Fibroblast of skin of back (primary cell): ENCODE data around the gene USP22.

ENCODE experiments used
- DNase-seq: peaks from one replicate; pipeline ENCODE4 v3.0.0-alpha.2; 2013

USP22 gene

GRCh38 chr17:21019976-21020586 lies 22.7 kb downstream of the USP22 start:
- DNase-seq = peak; percentile 48

- DNase-seq = no peak
These were observed 23.9 kb downstream of the USP22 start for GRCh38 chr17:21018894-21019293.

GRCh38 chr17:21017861-21018260 lies 24.9 kb downstream of the USP22 start:
- no peak for DNase-seq

DNA sequence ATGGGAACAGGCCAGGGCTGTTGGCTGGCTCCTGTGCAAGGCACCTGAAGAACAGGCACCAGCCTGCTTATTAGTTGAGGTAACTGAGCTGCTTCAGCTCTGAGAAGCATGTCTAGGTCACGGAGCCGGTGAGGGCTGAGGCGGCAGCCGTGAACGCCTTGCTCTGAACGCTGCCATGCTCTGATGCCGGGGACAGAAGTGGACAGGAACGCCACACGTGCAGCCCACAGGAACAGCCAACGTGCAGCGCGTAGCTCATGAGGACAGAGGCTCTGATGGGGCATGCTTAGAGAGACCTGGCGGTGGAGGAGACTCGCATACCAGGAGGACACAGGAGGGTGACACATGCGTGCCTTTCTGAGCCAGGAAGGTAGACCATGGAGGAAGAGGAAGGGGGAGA lies 25.6 kb downstream of the USP22 start:
- no peak for DNase-seq

DNA sequence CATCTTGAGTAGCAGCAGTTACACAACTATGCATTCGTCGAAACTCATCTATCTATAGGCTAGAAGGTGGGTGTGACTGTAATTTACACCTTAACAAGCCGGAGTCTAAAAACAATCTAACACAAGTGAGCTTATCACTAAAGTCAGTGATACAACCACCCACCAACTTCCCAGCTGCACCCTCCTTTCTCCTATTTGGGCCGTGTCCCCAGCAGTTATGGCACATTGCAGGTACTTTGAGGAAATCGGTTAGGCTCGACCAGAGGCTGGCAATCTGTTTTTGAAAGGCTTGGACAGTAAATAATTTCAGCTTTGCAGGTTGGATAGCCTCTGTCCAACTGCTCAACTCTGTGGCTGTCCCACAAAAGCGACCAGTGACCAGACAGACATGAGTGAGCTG lies 26.0 kb downstream of the USP22 start:
- no peak for DNase-seq

- no peak for DNase-seq
These were observed 27.2 kb downstream of the USP22 start for GRCh38 chr17:21015564-21015963.

- DNase-seq = no peak
These were observed 28.3 kb downstream of the USP22 start for GRCh38 chr17:21014498-21014897.

- DNase-seq = no peak
These were observed 28.8 kb downstream of the USP22 start for GRCh38 chr17:21013983-21014382.

GRCh38 chr17:21012736-21013135 lies 30.1 kb downstream of the USP22 start:
- no peak for DNase-seq

DNA sequence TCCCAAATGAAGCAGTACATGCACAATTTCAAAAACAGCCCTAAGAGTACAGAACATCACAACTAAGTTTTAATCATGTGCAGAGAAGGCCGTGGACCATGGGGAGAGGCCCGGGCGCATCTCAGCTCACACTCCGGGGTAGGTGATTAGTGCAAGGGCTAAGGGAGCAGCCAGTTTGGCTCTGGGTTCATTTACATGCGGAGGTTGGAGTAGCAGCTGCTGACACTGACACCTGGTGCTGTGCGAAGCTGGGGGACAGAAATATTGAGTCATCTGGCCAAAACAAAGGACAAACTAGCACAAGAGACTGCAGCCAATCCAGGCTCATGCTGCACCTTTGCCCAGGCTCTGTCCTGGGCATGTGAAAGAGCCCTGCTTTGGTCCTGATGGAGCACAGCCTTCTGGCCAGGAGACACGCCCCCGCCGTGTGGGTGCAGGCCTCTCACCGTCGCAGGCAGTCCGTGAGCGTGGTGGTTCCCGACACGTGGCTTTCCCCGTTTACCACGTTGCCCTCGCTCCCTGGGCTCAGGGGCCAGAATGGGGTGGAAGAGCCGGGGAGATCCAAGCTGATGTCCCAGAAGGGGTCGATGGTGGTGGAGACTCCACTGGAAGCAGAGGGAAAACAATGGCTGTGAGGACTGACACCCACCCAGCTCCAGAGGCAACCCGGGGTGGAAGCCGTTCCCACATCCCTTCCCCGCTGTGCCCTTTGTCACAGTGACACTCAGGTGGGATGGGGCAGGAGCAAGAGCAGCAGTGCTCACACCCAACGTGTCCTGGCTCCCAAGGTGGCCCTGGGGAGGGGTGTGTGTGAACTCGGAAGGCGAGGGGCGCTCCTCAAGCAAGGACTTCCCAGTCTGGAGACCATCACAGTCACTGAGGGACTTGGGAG lies 31.9 kb downstream of the USP22 start:
- DNase-seq = no peak

DNA sequence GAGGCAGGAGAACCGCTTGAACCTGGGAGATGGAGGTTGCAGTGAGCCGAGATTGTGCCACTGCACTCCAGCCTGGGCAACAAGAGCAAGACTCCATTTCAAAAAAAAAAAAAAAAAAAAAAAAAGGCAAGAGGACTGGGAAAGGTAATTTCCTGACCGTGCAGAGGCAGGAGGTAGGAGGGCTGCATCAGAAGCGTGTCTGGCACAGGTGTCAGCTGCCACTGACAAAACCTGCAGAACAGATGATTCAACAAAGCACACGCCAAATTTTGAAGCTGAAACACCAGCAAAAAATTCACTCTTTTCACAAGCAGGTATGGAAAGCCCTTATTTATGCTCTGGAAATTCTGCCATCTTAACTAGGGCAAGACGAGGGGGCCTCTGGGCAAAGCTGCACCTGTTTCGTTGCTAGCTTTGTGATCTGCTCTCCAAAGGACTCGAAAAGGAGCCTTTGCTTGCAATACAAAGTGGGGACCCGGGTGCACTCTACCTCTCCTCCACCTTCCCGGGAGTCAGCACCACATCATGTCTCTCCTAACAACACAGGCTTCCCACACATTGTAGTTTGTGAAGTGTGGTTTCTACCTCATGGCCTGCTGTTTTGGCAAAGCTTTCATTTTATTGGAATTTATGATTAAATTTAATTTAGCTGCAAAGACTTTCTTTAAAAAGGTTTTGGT lies 33.7 kb downstream of the USP22 start:
- DNase-seq = no peak

- no peak for DNase-seq
These were observed 34.5 kb downstream of the USP22 start for GRCh38 chr17:21008160-21008915.

DNA sequence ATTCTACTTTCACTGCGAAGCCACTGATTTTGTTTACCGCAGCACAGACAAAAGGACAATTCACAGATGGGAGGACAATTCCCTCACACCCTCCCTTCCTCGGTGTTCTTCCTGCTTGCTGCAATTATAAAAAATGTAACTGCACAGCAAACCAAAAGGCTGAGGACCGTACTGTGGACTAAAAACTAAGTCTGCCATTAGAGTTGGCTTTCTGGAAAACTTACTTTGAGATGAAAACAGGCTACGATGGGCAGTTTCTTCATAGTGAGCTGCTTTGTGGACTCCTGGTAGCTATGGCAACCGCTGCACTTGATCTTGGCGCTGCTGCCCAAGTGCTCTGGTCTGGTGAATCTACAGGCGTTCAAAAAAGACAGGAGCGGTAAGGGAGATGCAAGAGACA lies 35.2 kb downstream of the USP22 start:
- DNase-seq = no peak

DNA sequence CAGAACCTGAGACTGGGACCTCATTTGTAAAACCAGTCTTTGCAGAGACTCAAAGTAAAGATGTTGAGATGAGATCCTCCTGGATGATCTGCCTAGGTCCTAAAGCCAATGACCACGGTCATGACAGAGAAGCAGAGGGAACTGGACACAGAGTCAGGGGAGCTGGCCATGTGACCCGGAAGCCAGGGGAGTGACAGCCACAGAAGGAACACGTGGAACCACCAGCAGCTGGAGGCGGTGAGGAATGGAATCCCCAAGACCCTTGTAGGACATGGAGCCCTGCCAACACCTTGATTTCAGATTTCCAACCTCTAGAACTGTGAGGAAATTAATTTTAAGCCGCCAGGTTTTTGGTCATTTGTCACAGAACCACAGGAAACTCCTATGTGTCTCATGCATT lies 37.0 kb downstream of the USP22 start:
- DNase-seq = no peak

- DNase-seq = no peak
These were observed 37.4 kb downstream of the USP22 start for GRCh38 chr17:21005367-21005766.

- DNase-seq = no peak
These were observed 38.5 kb downstream of the USP22 start for GRCh38 chr17:21004016-21004930.

GRCh38 chr17:21003007-21003621 lies 39.7 kb downstream of the USP22 start:
- no peak for DNase-seq

DNA sequence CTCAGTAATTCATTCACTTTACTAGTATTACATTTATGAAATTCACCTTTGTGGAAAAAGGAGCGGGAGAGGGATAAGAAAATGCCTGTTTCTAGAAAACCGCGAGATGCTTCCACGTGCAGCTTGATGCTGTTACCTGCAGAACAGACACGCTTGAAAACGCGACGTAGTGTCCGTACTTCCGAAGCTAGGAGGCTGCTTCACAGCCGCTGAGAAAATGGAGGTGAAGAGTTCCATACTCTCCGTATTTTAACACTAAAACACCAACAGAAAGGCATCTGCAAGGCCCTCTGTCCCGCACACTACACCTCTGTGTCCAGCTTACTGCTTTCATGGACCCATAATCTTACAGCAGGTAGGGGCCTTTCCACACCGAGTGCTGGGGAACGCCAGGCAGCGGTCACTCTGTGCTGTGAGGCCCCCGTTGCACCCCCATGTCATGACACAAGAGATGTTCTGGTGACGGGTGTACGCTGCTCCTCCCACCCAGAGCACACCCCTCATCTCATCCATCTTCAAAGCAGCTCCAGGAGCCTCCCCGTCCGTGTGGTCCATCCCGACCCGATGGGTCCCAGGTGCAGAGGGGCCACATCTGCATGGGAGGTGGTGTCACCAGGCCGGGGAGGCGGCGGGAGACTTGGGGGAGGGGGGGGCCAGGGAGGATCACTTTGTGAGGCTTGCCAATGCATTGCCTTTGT lies 40.4 kb downstream of the USP22 start:
- DNase-seq = no peak

DNA sequence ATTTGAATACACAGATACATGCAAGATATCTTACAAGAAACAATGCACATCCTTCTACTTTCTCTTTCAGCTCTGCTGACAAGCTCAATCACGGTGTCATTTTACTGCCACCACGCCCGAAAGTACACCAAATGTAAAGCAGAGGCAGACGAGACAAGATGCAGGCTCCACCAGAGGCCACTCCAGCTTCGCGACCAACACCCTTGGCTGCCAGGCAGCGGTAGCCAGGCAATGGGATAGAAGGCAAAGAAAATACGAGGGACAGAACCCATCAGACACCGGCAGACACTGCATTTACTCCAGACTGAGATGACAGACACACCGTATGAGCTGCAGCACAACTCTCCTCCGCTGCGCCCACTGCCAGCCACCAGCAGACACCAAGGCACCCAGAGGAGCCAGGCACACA lies 41.0 kb downstream of the USP22 start:
- DNase-seq = no peak

DNA sequence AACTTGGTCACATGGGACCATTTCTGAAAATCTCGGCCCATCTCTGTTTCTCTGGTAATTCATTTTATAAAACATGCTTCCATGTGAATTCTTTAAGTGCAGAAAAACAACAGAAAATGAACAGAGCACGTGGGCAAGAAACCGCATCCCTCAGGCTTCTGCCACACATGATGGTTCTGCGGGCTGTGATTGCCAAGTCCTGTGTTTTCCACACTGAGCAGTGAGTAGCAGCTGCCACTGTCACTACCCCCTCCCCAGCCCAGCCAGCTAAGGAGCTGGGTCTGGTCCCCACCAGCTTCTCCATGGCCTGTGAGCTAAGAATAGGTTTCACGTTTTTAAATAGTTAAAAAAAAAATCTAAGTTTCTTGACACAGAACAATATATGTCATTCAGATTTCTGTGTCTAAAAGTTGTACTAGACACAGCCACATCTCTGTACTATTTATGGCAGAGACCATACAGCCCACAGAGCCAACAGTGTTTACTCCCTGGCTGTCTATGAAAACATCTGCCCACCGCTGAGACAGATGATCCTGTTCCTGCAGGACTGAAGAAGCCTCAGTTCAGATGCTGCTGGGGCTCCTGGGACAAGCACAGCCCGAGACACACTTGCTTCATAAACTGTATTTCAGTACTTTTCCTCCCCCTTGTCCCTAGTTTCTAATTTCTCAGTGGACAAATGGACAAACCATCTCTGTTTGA lies 41.5 kb downstream of the USP22 start:
- DNase-seq = no peak
